CD14-positive monocyte (primary cell): ENCODE results near the gene TMEFF2. TPM values are rescaled to one million over a fixed set of nuclear protein-coding genes. Genes with fewer than 3 reads are reported as not detected.

Source experiments
- DNase-seq, 3 donors: peaks; one replicate each; pipeline ENCODE4 v3.0.0-alpha.2; 2011 to 2022
- H2AFZ ChIP-seq: 2 replicates; pipeline ENCODE4 v1.6.0; 2012; ENCODE audit warnings: mild to moderate bottlenecking, low read depth, low read length, inconsistent platforms; ENCODE audit not compliant: insufficient read depth, poor library complexity, severe bottlenecking
- H3K27ac ChIP-seq, 2 donors: 1 replicate in 1 of 2; 2 replicates in 1 of 2; pipeline ENCODE4 v1.5.1; 2012 to 2013; ENCODE audit warnings: low read length in 2 of 2, control low read depth in 1 of 2, inconsistent platforms in 1 of 2, low read depth in 1 of 2, mild to moderate bottlenecking in 1 of 2
- H3K27me3 ChIP-seq, 2 donors: one replicate each; pipeline versions ENCODE4 v1.6.0 to v1.6.1; 2011 to 2013; ENCODE audit warnings: low read length in 2 of 2; ENCODE audit not compliant: control insufficient read depth in 2 of 2, insufficient read depth in 2 of 2
- H3K36me3 ChIP-seq, 2 donors: replicated peaks in 1 of 2; 1 replicate in 1 of 2; 2 replicates in 1 of 2; pipeline versions ENCODE4 v1.5.1 to v1.6.1; 2012 to 2013; ENCODE audit warnings: low read length in 2 of 2, control low read depth in 1 of 2, inconsistent platforms in 1 of 2, mild to moderate bottlenecking in 1 of 2; ENCODE audit not compliant: insufficient read depth in 2 of 2, control insufficient read depth in 1 of 2
- H3K4me1 ChIP-seq, 2 donors: 1 replicate in 1 of 2; 2 replicates in 1 of 2; pipeline versions ENCODE4 v1.5.1 to v1.6.1; 2012 to 2013; ENCODE audit warnings: low read length in 2 of 2, control low read depth in 1 of 2, inconsistent platforms in 1 of 2, mild to moderate bottlenecking in 1 of 2, moderate library complexity in 1 of 2; ENCODE audit not compliant: insufficient read depth in 2 of 2, control insufficient read depth in 1 of 2
- H3K4me2 ChIP-seq: replicated peaks from 2 replicates; pipeline ENCODE3; 2012; ENCODE audit warnings: low read length, moderate library complexity, mild to moderate bottlenecking; ENCODE audit not compliant: poor library complexity, severe bottlenecking; ENCODE audit errors: extremely low read depth
- H3K4me3 ChIP-seq, 3 experiments: fragments of 200-600 bp in 1 of 3; sonication (generic) in 1 of 3; replicated peaks in 1 of 3; 1 replicate in 2 of 3; 2 replicates in 1 of 3; pipeline ENCODE4 v1.5.1; 2011 to 2013; ENCODE audit warnings: low read length in 3 of 3, mild to moderate bottlenecking in 3 of 3, control low read depth in 2 of 3, low read depth in 2 of 3, inconsistent platforms in 1 of 3, moderate library complexity in 1 of 3
- H3K79me2 ChIP-seq: 2 replicates; pipeline ENCODE4 v1.6.0; 2012; ENCODE audit warnings: mild to moderate bottlenecking, control low read depth, inconsistent platforms, low read length, moderate library complexity; ENCODE audit not compliant: insufficient read depth
- H3K9ac ChIP-seq: 2 replicates; pipeline ENCODE4 v1.6.0; 2017; ENCODE audit warnings: low read length, mild to moderate bottlenecking; ENCODE audit not compliant: insufficient read depth, poor library complexity, severe bottlenecking
- H3K9me3 ChIP-seq, 2 donors: replicated peaks in 1 of 2; 1 replicate in 1 of 2; 2 replicates in 1 of 2; pipeline versions ENCODE4 v1.5.1 to v1.6.1; 2012 to 2013; ENCODE audit warnings: low read length in 2 of 2, control low read depth in 1 of 2; ENCODE audit not compliant: control insufficient read depth in 1 of 2, insufficient read depth in 1 of 2
- H4K20me1 ChIP-seq: 2 replicates; pipeline ENCODE4 v1.6.0; 2012; ENCODE audit warnings: mild to moderate bottlenecking, low read length, control low read depth, moderate library complexity; ENCODE audit not compliant: insufficient read depth
- H3K27ac Mint-ChIP-seq, 7 donors: one replicate each; pipeline ENCODE4 v1.8.0; 2020; ENCODE audit warnings: mild to moderate bottlenecking in 7 of 7, mixed read lengths in 7 of 7, moderate library complexity in 6 of 7, inconsistent platforms in 2 of 7
- H3K27me3 Mint-ChIP-seq, 3 donors: one replicate each; pipeline ENCODE4 v1.8.0; 2021 to 2022; ENCODE audit warnings: low read depth in 3 of 3, mild to moderate bottlenecking in 3 of 3, mixed read lengths in 3 of 3, moderate library complexity in 3 of 3, inconsistent platforms in 1 of 3
- H3K36me3 Mint-ChIP-seq, 2 donors: one replicate each; pipeline ENCODE4 v1.8.0; 2020; ENCODE audit warnings: mixed read lengths in 2 of 2, inconsistent platforms in 1 of 2, mild to moderate bottlenecking in 1 of 2
- H3K4me1 Mint-ChIP-seq: one replicate; pipeline ENCODE4 v1.8.0; 2020; ENCODE audit warnings: mild to moderate bottlenecking, mixed read lengths
- H3K4me3 Mint-ChIP-seq, 2 donors: one replicate each; pipeline ENCODE4 v1.8.0; 2020; ENCODE audit warnings: mild to moderate bottlenecking in 2 of 2, mixed read lengths in 2 of 2, moderate library complexity in 1 of 2
- H3K9me3 Mint-ChIP-seq, 7 donors: one replicate each; pipeline ENCODE4 v1.8.0; 2020 to 2022; ENCODE audit warnings: mixed read lengths in 7 of 7, mild to moderate bottlenecking in 6 of 7, moderate library complexity in 6 of 7, inconsistent platforms in 2 of 7
- WGBS: methylation state at CpG from one replicate; pipeline ENCODE4 v1.1.5; 2013; ENCODE audit warnings: missing lambda C conversion rate; ENCODE audit not compliant: insufficient coverage; 5-methylcytosine and 5-hydroxymethylcytosine counted together
- intact Hi-C, 2 donors: fragments of 100-400 bp; cut with micrococcal nuclease; formaldehyde crosslinking; loops; one replicate each; pipeline versions ENCODE4 v1.15.0 to v1.15.1; 2023
- polyA plus RNA-seq, 3 donors: library from polyadenylated mRNA; depleted of rRNA in 1 of 3; unstranded in 2 of 3; stranded (reverse) in 1 of 3; fragments of 300-500 nt in 2 of 3; fragments of >200 nt in 1 of 3; fragmentation: Illumina TruSeq in 2 of 3; gene quantifications; 1 replicate in 2 of 3; 2 replicates in 1 of 3; pipeline ENCODE4 v1.2.3, GENCODE V29; 2012 to 2021
- TF ChIP-seq, protein P1 (sequence below): fragments of 200-600 bp; IDR thresholded peaks from one replicate; pipeline ENCODE4 v1.8.0; 2022; ENCODE audit warnings: antibody characterized with exemption, mild to moderate bottlenecking

TMEFF2 gene
- polyA plus RNA-seq, 3 donors, result not detected

DNA sequence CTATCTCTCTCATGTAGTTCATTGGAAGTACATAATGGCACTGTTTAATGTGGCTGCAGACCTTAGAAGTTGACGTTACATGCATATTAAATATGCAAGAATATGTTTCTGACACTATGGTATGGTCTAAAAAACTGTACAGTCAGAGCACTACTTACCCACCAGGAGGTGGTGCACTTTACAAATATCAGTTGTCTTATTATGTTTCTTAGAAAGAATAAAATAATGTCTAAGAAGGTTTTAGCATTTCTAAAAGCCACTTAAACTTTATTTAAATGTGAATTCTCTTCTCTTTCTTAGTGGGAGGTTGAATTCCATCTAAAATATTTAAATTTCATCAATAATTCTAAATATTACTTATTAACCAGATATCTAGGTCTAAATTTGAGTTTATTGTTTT lies 4.3 kb downstream of the TMEFF2 start:
- Histone ChIP-seq H2AFZ (no peak overlapping the region), H3K27ac (no peak overlapping the region), H3K4me3 (no peak overlapping the region), H3K79me2 (no peaks in the 10 kb centered on the region), H3K27me3 (peaks cover 43 to 50% of the 10 kb centered on the region in 2 donors), H3K4me2 (no peak overlapping the region), H3K4me1 (peaks cover 16 to 17% of the 10 kb centered on the region in 2 donors), H3K36me3 (no peaks in the 10 kb centered on the region), H4K20me1 (no peaks in the 10 kb centered on the region), H3K9me3 (peaks cover 0 to 18% of the 10 kb centered on the region in 2 donors), H3K9ac (no peak overlapping the region)
- intact Hi-C loops, result no loop called here
- no peak for DNase-seq
- TF ChIP-seq, protein P1, sequence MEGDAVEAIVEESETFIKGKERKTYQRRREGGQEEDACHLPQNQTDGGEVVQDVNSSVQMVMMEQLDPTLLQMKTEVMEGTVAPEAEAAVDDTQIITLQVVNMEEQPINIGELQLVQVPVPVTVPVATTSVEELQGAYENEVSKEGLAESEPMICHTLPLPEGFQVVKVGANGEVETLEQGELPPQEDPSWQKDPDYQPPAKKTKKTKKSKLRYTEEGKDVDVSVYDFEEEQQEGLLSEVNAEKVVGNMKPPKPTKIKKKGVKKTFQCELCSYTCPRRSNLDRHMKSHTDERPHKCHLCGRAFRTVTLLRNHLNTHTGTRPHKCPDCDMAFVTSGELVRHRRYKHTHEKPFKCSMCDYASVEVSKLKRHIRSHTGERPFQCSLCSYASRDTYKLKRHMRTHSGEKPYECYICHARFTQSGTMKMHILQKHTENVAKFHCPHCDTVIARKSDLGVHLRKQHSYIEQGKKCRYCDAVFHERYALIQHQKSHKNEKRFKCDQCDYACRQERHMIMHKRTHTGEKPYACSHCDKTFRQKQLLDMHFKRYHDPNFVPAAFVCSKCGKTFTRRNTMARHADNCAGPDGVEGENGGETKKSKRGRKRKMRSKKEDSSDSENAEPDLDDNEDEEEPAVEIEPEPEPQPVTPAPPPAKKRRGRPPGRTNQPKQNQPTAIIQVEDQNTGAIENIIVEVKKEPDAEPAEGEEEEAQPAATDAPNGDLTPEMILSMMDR, result peak; percentile 18
- Mint-ChIP-seq H3K36me3 (peaks cover 3 to 5% of the 10 kb centered on the region in 2 donors), H3K9me3 (peaks cover 0 to 21% (median 6%) of the 10 kb centered on the region in 7 donors), H3K4me1 (peaks cover 24% of the 10 kb centered on the region), H3K4me3 (no peak overlapping the region), H3K27ac (no peak overlapping the region), H3K27me3 (peaks cover 45 to 49% (median 45%) of the 10 kb centered on the region in 3 donors)
- no CpG with 5 or more reads among the region's 1 CpG for WGBS

- H3K9ac ChIP-seq, result no peak overlapping the region
- no peaks in the 10 kb centered on the region for H3K36me3 ChIP-seq
- H3K27me3 Mint-ChIP-seq, result peaks cover 8 to 13% (median 8%) of the 10 kb centered on the region in 3 donors
- no peak overlapping the region for H3K27ac ChIP-seq
- H3K27me3 ChIP-seq, result peaks cover 10 to 14% of the 10 kb centered on the region in 2 donors
- no peak for DNase-seq
- no peaks in the 10 kb centered on the region for H3K79me2 ChIP-seq
- no peaks in the 10 kb centered on the region for H3K4me1 ChIP-seq
- no peak overlapping the region for H3K27ac Mint-ChIP-seq
- no peak overlapping the region for H3K4me2 ChIP-seq
- 100% methylated on average over 2 of the region's 5 CpGs for WGBS
- no peak overlapping the region for H3K4me3 ChIP-seq
- H3K4me1 Mint-ChIP-seq, result no peaks in the 10 kb centered on the region
- no peaks in the 10 kb centered on the region for H3K36me3 Mint-ChIP-seq
- intact Hi-C loops, result no loop called here
- H3K9me3 Mint-ChIP-seq, result peaks cover 0 to 3% (median 0%) of the 10 kb centered on the region in 7 donors
- H3K9me3 ChIP-seq, result no peaks in the 10 kb centered on the region
- H2AFZ ChIP-seq, result no peak overlapping the region
- TF ChIP-seq, protein P1, result no peak
- no peak overlapping the region for H3K4me3 Mint-ChIP-seq
- H4K20me1 ChIP-seq, result no peaks in the 10 kb centered on the region
Measured at GRCh38 chr2:192186806-192187205, 7.9 kb downstream of the TMEFF2 start.
